Muscle of back (tissue), 13 donors: ENCODE data around the gene TBC1D19. TPM values are rescaled to one million over a fixed set of nuclear protein-coding genes. Genes with fewer than 3 reads are reported as not detected.
"Not testable (repeated sequence)": the region's sequence is repeated elsewhere in the genome, so short reads cannot be mapped to it uniquely, and the experiment has no call there.

Experiments
- DNase-seq, 3 donors: peaks; one replicate each; pipeline versions ENCODE4 v3.0.0 to v3.0.0-alpha.2; 2013
- long read RNA-seq, 9 donors: transcript quantifications; one replicate each; lab custom pipeline, GENCODE V29; 2026
- polyA plus RNA-seq, 10 donors: library from polyadenylated mRNA; unstranded; fragments of 120-200 nt; gene quantifications; one replicate each; pipeline ENCODE4 v1.2.1, GENCODE V29; 2013; ENCODE audit not compliant: insufficient read length in 10 of 10

TBC1D19 gene
- polyA plus RNA-seq, result 10 to 100 TPM in 6 of 10 donors, 1 to 10 TPM in 4; 8.5 to 13.7 (median 11.4) TPM
- long read RNA-seq, donor 1, result 0 reads
- long read RNA-seq, donor 2, partial matches to known transcripts, result 0 of 2 reads
- long read RNA-seq, donor 2, other reads (novel, unspliced or antisense), result 0 of 2 reads
- long read RNA-seq, donor 3, result 0 reads
- long read RNA-seq, donor 4, partial matches to known transcripts, result 0 of 2 reads
- long read RNA-seq, donor 4, other reads (novel, unspliced or antisense), result 0 of 2 reads
- long read RNA-seq, donor 5, result 0 reads
- long read RNA-seq, donor 6, partial matches to known transcripts, result 0 of 1 reads
- long read RNA-seq, donor 6, other reads (novel, unspliced or antisense), result 0 of 1 reads
- long read RNA-seq, donor 7, partial matches to known transcripts, result 0 of 1 reads
- long read RNA-seq, donor 7, other reads (novel, unspliced or antisense), result 0 of 1 reads
- long read RNA-seq, donor 8, partial matches to known transcripts, result 0 of 1 reads
- long read RNA-seq, donor 8, other reads (novel, unspliced or antisense), result 0 of 1 reads
- long read RNA-seq, donor 9, result 0 reads

- DNase-seq, result peak; percentile 90 to 96 (median 92)
These were observed at the start of gene TBC1D19 for GRCh38 chr4:26583865-26584652. Gene TBC1D19, plus strand, starts transcription at chr4:26584084. Its CDS starts 110 bp downstream, at chr4:26584194.

- DNase-seq, result no peak
These were observed 40.9 kb upstream of the TBC1D19 start for GRCh38 chr4:26542991-26543390.

- DNase-seq, result no peak
These were observed 39.5 kb upstream of the TBC1D19 start for GRCh38 chr4:26544421-26544820.

GRCh38 chr4:26548379-26548778 is 35.5 kb upstream of the TBC1D19 start:
- not testable (repeated sequence) for DNase-seq

GRCh38 chr4:26557164-26557563 is 26.7 kb upstream of the TBC1D19 start:
- peak; percentile 52 to 87 (median 73) for DNase-seq

- no peak for DNase-seq
These were observed 25.6 kb upstream of the TBC1D19 start for GRCh38 chr4:26558166-26558895.

- DNase-seq, result no peak
These were observed 17.8 kb upstream of the TBC1D19 start for GRCh38 chr4:26566133-26566532.

- peak in 1 of 3 donors; percentile 77 for DNase-seq
These were observed 15.4 kb upstream of the TBC1D19 start for GRCh38 chr4:26568446-26568994.

GRCh38 chr4:26570596-26570995 is 13.3 kb upstream of the TBC1D19 start:
- no peak for DNase-seq

GRCh38 chr4:26573389-26573794 is 10.5 kb upstream of the TBC1D19 start:
- no peak for DNase-seq

- no peak for DNase-seq
These were observed 9.3 kb upstream of the TBC1D19 start for GRCh38 chr4:26574563-26574962.

- DNase-seq, result peak in 2 of 3 donors; percentile 36 to 56
These were observed 7.6 kb upstream of the TBC1D19 start for GRCh38 chr4:26576231-26576739.

GRCh38 chr4:26577066-26577465 is 6.8 kb upstream of the TBC1D19 start:
- no peak for DNase-seq

GRCh38 chr4:26579169-26579568 is 4.7 kb upstream of the TBC1D19 start:
- DNase-seq, result no peak

GRCh38 chr4:26581341-26581740 is 2.5 kb upstream of the TBC1D19 start:
- not testable (repeated sequence) for DNase-seq

GRCh38 chr4:26583538-26583864 is 383 bp upstream of the TBC1D19 start:
- DNase-seq, result no peak

GRCh38 chr4:26584725-26585124 is 841 bp downstream of the TBC1D19 start:
- no peak for DNase-seq

GRCh38 chr4:26589705-26590104 is 5.8 kb downstream of the TBC1D19 start:
- DNase-seq, result no peak

GRCh38 chr4:26590639-26591038 is 6.8 kb downstream of the TBC1D19 start:
- DNase-seq, result no peak

GRCh38 chr4:26593557-26593956 is 9.7 kb downstream of the TBC1D19 start:
- not testable (repeated sequence) for DNase-seq

- DNase-seq, result no peak
These were observed 10.5 kb downstream of the TBC1D19 start for GRCh38 chr4:26594371-26594770.
